Right lobe of liver (tissue), 6 donors: ENCODE results near the gene EIF4G3. TPM values are rescaled to one million over a fixed set of nuclear protein-coding genes. Genes with fewer than 3 reads are reported as not detected.

Source experiments
- ATAC-seq, 4 donors: fragments of 200-7000 bp; cut with Tn5 transposase; one replicate each; pipeline ENCODE4 v1.9.1; 2020; ENCODE audit warnings: mild to moderate bottlenecking in 4 of 4, moderate library complexity in 4 of 4
- DNase-seq, 3 donors: peaks; one replicate each; pipeline ENCODE4 v3.0.0-alpha.2; 2020
- H3K27ac ChIP-seq, 3 donors: fragments of 200-600 bp; one replicate each; pipeline ENCODE4 v1.8.0; 2022
- H3K27me3 ChIP-seq, 2 donors: fragments of 200-600 bp; one replicate each; pipeline ENCODE4 v1.8.0; 2022
- H3K36me3 ChIP-seq, 4 donors: fragments of 200-600 bp; sonication (generic) in 1 of 4; one replicate each; pipeline versions ENCODE4 v1.5.1 to v1.8.0; 2017 to 2022; ENCODE audit warnings: control low read depth in 1 of 4
- H3K4me1 ChIP-seq, 4 donors: fragments of 200-600 bp; sonication (generic) in 1 of 4; one replicate each; pipeline versions ENCODE4 v1.5.1 to v1.8.0; 2017 to 2022; ENCODE audit warnings: control low read depth in 1 of 4
- H3K4me3 ChIP-seq, 3 donors: fragments of 200-600 bp; one replicate each; pipeline ENCODE4 v1.8.0; 2022
- H3K9me3 ChIP-seq, 4 donors: fragments of 200-600 bp; sonication (generic) in 1 of 4; one replicate each; pipeline versions ENCODE4 v1.5.1 to v1.8.0; 2017 to 2022; ENCODE audit warnings: control low read depth in 1 of 4
- POLR2A ChIP-seq: fragments of 450-650 bp; IDR thresholded peaks from one replicate; pipeline ENCODE4 v1.6.1; 2017; ENCODE audit warnings: antibody characterized with exemption, mild to moderate bottlenecking
- WGBS: methylation state at CpG from one replicate; pipeline ENCODE4 v1.1.6; 2018; ENCODE audit warnings: low coverage, low lambda C conversion rate; ENCODE audit not compliant: insufficient coverage; ENCODE audit errors: missing lambda C conversion rate; 5-methylcytosine and 5-hydroxymethylcytosine counted together
- intact Hi-C, 2 donors: fragments of 100-400 bp; cut with DNase I; formaldehyde crosslinking; loops; one replicate each; pipeline versions ENCODE4 v1.11.2 to v1.14.1; 2022
- total RNA-seq, 6 experiments: library from RNA; depleted of rRNA in 2 of 6; stranded (reverse); fragments of >200 nt in 2 of 6; fragmentation: NEBNext Ultra II Directional in 3 of 6; extraction: Animal tissue kit (Norgen Biotek cat#: 25700) in 3 of 6; gene quantifications; one replicate each; pipeline versions ENCODE4 v1.1.0 to v1.2.4, GENCODE V29; 2016 to 2023
- TF ChIP-seq, protein P1 (sequence below), 4 donors: fragments of 200-600 bp in 3 of 4; fragments of 450-650 bp in 1 of 4; IDR thresholded peaks; one replicate each; pipeline versions ENCODE4 v1.5.1 to v1.8.0; 2016 to 2022; ENCODE audit warnings: antibody characterized with exemption in 4 of 4, mild to moderate bottlenecking in 2 of 4
- donor health status: DM: no; HTN: yes; CAD: no.
- donor health status: DM: no; HTN: no; CAD: no.
- donor health status: DM: no; HTN: no; CAD: no.
- donor health status: DM: no; HTN: yes; CAD: no.
- donor health status: DM: no; HTN: yes; CAD: no.

Gene EIF4G3
- total RNA-seq, 6 experiments from 2014 or later, result 14.4 to 29.9 (median 23.5) TPM

DNA sequence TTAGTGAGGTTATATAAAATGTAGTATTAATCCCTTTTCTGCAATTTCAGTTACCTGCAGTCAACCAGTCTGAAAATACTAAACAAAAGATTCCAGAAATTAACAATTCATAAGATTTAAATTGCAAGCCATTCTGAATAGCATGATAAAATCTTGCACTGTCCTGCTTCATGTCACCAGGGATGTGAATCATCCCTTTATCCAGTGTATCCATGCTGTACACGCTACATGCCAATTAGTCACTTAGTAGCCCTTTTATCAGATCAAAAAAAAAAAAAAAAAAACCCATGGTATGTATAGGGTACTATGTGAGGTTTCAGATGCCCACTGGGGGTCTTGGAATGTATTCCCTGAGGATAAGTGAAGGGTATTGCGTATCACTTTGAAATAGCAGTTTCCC lies 198.3 kb downstream of the EIF4G3 start:
- intact Hi-C loops, result no loop called here
- no peak for DNase-seq
- Histone ChIP-seq H3K36me3 (no peaks in the 10 kb centered on the region), H3K9me3 (no peaks in the 10 kb centered on the region), H3K4me3 (no peak overlapping the region), H3K27me3 (no peaks in the 10 kb centered on the region), H3K27ac (no peak overlapping the region), H3K4me1 (no peaks in the 10 kb centered on the region)
- WGBS, result 96% methylated on average over 2 of the region's 2 CpGs
- no peak for ATAC-seq
- TF ChIP-seq, protein P1, sequence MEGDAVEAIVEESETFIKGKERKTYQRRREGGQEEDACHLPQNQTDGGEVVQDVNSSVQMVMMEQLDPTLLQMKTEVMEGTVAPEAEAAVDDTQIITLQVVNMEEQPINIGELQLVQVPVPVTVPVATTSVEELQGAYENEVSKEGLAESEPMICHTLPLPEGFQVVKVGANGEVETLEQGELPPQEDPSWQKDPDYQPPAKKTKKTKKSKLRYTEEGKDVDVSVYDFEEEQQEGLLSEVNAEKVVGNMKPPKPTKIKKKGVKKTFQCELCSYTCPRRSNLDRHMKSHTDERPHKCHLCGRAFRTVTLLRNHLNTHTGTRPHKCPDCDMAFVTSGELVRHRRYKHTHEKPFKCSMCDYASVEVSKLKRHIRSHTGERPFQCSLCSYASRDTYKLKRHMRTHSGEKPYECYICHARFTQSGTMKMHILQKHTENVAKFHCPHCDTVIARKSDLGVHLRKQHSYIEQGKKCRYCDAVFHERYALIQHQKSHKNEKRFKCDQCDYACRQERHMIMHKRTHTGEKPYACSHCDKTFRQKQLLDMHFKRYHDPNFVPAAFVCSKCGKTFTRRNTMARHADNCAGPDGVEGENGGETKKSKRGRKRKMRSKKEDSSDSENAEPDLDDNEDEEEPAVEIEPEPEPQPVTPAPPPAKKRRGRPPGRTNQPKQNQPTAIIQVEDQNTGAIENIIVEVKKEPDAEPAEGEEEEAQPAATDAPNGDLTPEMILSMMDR (IDR thresholded peaks at IDR 0.05), result no peak
- no peak for TF ChIP-seq POLR2A

DNA sequence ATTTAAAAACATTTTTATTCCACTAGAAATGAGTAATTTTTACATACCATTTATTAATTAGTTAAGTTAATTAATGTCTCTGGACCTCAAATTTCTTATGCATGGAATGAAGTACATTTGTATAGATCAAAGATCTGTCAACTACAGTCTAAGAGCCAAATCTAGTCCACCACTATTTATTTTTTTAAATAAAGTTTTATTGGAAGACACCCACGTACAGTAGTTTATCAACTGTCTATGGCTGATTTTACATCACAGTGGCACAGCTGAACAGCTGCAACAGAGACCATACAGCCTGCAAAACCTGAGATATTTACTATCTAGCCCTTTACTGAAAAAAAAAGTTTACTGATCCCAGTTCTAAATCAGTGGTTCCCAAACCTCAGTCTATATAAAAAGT lies 201.0 kb downstream of the EIF4G3 start:
- TF ChIP-seq, protein P1 (IDR thresholded peaks at IDR 0.05), result no peak
- TF ChIP-seq POLR2A, result no peak
- Histone ChIP-seq H3K4me1 (no peaks in the 10 kb centered on the region), H3K27ac (no peak overlapping the region), H3K27me3 (no peaks in the 10 kb centered on the region), H3K4me3 (no peak overlapping the region), H3K9me3 (no peaks in the 10 kb centered on the region), H3K36me3 (peaks cover 0 to 7% (median 0%) of the 10 kb centered on the region in 4 donors)
- 80% methylated on average over 1 of the region's 1 CpG for WGBS
- DNase-seq (no peak), ATAC-seq (no peak)
- intact Hi-C loops, result no loop called here

- no peaks in the 10 kb centered on the region for H3K4me1 ChIP-seq
Observed at GRCh38 chr1:20974951-20975350, 201.7 kb downstream of the EIF4G3 start.

GRCh38 chr1:20974069-20974468 lies 202.6 kb downstream of the EIF4G3 start:
- DNase-seq, result no peak
- 94% methylated on average over 1 of the region's 1 CpG for WGBS
- intact Hi-C loops, result no loop called here
- H3K4me3 ChIP-seq, result no peak overlapping the region
- H3K36me3 ChIP-seq, result peaks cover 0 to 10% (median 0%) of the 10 kb centered on the region in 4 donors
- TF ChIP-seq, protein P1 (IDR thresholded peaks at IDR 0.05), result no peak
- no peaks in the 10 kb centered on the region for H3K4me1 ChIP-seq
- no peak for ATAC-seq
- no peak overlapping the region for H3K27ac ChIP-seq
- H3K9me3 ChIP-seq, result no peaks in the 10 kb centered on the region
- no peaks in the 10 kb centered on the region for H3K27me3 ChIP-seq

More at GRCh38 chr1:20974951-20975350, 201.7 kb downstream of the EIF4G3 start:
- H3K36me3 ChIP-seq, result peaks cover 0 to 7% (median 0%) of the 10 kb centered on the region in 4 donors
- H3K27me3 ChIP-seq, result no peaks in the 10 kb centered on the region
- no peak overlapping the region for H3K27ac ChIP-seq
- no peak for DNase-seq
- no peak for ATAC-seq
- intact Hi-C loops, result no loop called here
- no peak overlapping the region for H3K4me3 ChIP-seq
- TF ChIP-seq POLR2A, result no peak
- no peaks in the 10 kb centered on the region for H3K9me3 ChIP-seq

- Histone ChIP-seq H3K36me3 (peaks cover 0 to 13% (median 0%) of the 10 kb centered on the region in 4 donors), H3K27me3 (no peaks in the 10 kb centered on the region), H3K27ac (no peak overlapping the region), H3K9me3 (no peaks in the 10 kb centered on the region), H3K4me1 (no peaks in the 10 kb centered on the region), H3K4me3 (no peak overlapping the region)
- ATAC-seq (no peak), DNase-seq (no peak)
- intact Hi-C loops, result no loop called here
- TF ChIP-seq POLR2A, result no peak
- TF ChIP-seq, protein P1 (IDR thresholded peaks at IDR 0.05), result no peak
- 97% methylated on average over 5 of the region's 5 CpGs for WGBS
Observed at GRCh38 chr1:20972855-20973254, 203.8 kb downstream of the EIF4G3 start.
